ENCODE measurements around the gene DOCK3. TPM values are rescaled to one million over a fixed set of nuclear protein-coding genes. Genes with fewer than 3 reads are reported as not detected.
A peak's percentile ranks its signal among the peaks of the same experiment; 100 is the strongest.

Gene DOCK3
- total RNA-seq, 6 donors from 2014 or later = 0.15 to 3.1 (median 0.88) TPM

- no peak overlapping the region for H3K27ac ChIP-seq
- H3K4me1 ChIP-seq = peaks cover 10 to 14% (median 12%) of the 10 kb centered on the region in 4 donors
- 82 to 85% methylated on average over 3 of the region's 3 CpGs for WGBS, 2 donors
- no peak overlapping the region for H3K4me3 ChIP-seq
- ATAC-seq (ENCODE audit: low FRiP score in 2 of 2) (no peak), DNase-seq (no peak)
- H3K27me3 ChIP-seq = peaks cover 0 to 25% (median 7%) of the 10 kb centered on the region in 4 donors
- H3K9me3 ChIP-seq = no peaks in the 10 kb centered on the region
- H3K36me3 ChIP-seq = no peaks in the 10 kb centered on the region
- TF ChIP-seq POLR2AphosphoS5 (IDR thresholded peaks at IDR 0.05) = no peak
- TF ChIP-seq EP300 (IDR thresholded peaks at IDR 0.05) = no peak
- TF ChIP-seq POLR2A (IDR thresholded peaks at IDR 0.05) = no peak
- TF ChIP-seq CTCF (IDR thresholded peaks at IDR 0.05) = no peak
Measured at GRCh38 chr3:50672656-50673055, 2.1 kb upstream of the DOCK3 start.

GRCh38 chr3:50673931-50674330, 796 bp upstream of the DOCK3 start:
- 31 to 33% methylated on average over 3 of the region's 3 CpGs for WGBS, 2 donors
- Histone ChIP-seq H3K4me3 (no peak overlapping the region), H3K4me1 (peaks cover 10 to 14% (median 12%) of the 10 kb centered on the region in 4 donors), H3K27me3 (peaks cover 0 to 26% (median 7%) of the 10 kb centered on the region in 4 donors), H3K9me3 (no peaks in the 10 kb centered on the region), H3K27ac (no peak overlapping the region), H3K36me3 (no peaks in the 10 kb centered on the region)
- no peak for TF ChIP-seq POLR2AphosphoS5 (IDR thresholded peaks at IDR 0.05)
- no peak for TF ChIP-seq EP300 (IDR thresholded peaks at IDR 0.05)
- no peak for TF ChIP-seq CTCF (IDR thresholded peaks at IDR 0.05)
- peak; percentile 16 to 28 for ATAC-seq (ENCODE audit: low FRiP score in 2 of 2)
- DNase-seq = no peak

GRCh38 chr3:50675179-50676030, 678 bp downstream of the DOCK3 start:
- TF ChIP-seq POLR2A (IDR thresholded peaks at IDR 0.05) (no peak), EP300 (IDR thresholded peaks at IDR 0.05) (no peak), POLR2AphosphoS5 (IDR thresholded peaks at IDR 0.05) (no peak), CTCF (IDR thresholded peaks at IDR 0.05) (peak in 5 of 6 experiments; percentile 12 to 38 (median 25))
- Histone ChIP-seq H3K27ac (no peak overlapping the region), H3K4me1 (peaks cover 10 to 14% (median 12%) of the 10 kb centered on the region in 4 donors), H3K9me3 (no peaks in the 10 kb centered on the region), H3K36me3 (no peaks in the 10 kb centered on the region), H3K4me3 (peak overlapping the region in 3 of 4 donors; percentile 48 to 52 (median 50)), H3K27me3 (peaks cover 0 to 28% (median 7%) of the 10 kb centered on the region in 4 donors)
- 6 to 9% methylated on average over 14 to 17 of the region's 65 CpGs for WGBS, 2 donors
- DNase-seq (peak in 1 of 2 donors; percentile 90), ATAC-seq (ENCODE audit: low FRiP score in 2 of 2) (no peak)

GRCh38 chr3:50676031-50676705, 1.4 kb downstream of the DOCK3 start:
- WGBS, 2 donors = 77 to 78% methylated on average over 7 of the region's 7 CpGs
- Histone ChIP-seq H3K27me3 (peaks cover 0 to 28% (median 7%) of the 10 kb centered on the region in 4 donors), H3K27ac (no peak overlapping the region), H3K4me1 (peaks cover 10 to 14% (median 12%) of the 10 kb centered on the region in 4 donors), H3K4me3 (no peak overlapping the region), H3K9me3 (no peaks in the 10 kb centered on the region), H3K36me3 (no peaks in the 10 kb centered on the region)
- ATAC-seq (ENCODE audit: low FRiP score in 2 of 2) (no peak), DNase-seq (no peak)
- TF ChIP-seq POLR2AphosphoS5 (IDR thresholded peaks at IDR 0.05) (no peak), CTCF (IDR thresholded peaks at IDR 0.05) (no peak), POLR2A (IDR thresholded peaks at IDR 0.05) (no peak), EP300 (IDR thresholded peaks at IDR 0.05) (no peak)
